DMS53 treated with DMSO at 0.1 percent for 48 hours (cell line): Measurements from ENCODE around the gene SMPDL3B.

ENCODE experiments used
- DNase-seq: peaks from one replicate; lab custom pipeline; 2025; ENCODE audit not compliant: unreplicated experiment; lab: John Stamatoyannopoulos, UW

SMPDL3B gene

GRCh38 chr1:27940297-27940696 is 5.5 kb downstream of the SMPDL3B start:
- DNase-seq: no peak

GRCh38 chr1:27940870-27941560 is 6.2 kb downstream of the SMPDL3B start:
- no peak for DNase-seq

DNA sequence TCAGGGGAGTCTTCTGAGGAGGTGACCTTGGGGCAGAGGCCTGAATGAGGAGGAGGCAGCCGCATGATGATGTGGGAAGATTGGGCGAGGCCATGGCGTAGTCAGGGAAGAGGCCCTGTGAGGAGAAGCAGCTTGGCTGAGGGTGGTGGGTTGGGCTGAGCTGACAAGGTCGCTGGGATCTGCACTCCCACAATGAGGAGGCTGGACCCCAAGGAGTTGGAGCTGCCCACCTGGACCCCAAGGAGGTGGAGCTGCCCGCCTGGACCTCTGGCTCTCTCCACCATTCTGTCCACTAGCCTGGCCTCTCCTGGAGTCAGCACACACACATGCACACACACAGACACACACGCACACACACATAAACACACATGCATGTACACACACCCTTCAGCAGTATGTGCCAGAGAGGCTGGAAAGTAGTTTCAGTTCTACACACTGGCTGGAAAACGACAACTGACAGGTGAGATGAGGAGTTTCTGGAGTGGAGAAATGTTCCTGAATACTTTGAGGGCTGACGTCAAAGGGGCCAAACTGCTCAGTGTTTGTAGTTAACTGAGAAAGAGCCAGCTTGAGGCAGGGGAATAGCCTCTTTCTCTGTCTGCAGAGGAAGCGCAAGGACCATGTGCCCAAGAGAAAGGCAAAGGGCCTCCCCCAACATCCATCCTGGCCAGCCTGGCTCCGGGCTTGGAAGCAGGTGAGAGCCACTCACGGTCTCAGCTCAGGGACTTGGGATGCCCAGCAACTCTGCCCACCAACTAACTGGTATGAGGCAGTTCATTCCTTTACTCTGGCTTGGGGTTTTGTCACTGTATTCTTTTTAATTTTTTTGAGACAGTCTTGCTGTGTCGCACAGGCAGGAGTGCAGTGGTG is 7.1 kb downstream of the SMPDL3B start:
- DNase-seq: no peak

DNA sequence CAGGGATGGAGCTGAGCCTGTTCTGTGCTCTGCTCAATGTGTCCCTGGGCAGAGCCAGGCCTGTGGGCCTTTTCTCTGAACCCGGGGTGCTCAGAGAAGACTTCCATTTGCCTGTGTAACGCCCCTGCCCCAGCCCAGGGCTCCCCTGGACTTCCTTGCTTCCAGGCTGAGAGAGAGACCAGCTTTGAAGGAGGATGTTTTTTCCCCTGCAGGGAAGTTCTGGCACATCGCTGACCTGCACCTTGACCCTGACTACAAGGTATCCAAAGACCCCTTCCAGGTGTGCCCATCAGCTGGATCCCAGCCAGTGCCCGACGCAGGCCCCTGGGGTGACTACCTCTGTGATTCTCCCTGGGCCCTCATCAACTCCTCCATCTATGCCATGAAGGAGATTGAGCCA is 10.2 kb downstream of the SMPDL3B start:
- DNase-seq: no peak

DNA sequence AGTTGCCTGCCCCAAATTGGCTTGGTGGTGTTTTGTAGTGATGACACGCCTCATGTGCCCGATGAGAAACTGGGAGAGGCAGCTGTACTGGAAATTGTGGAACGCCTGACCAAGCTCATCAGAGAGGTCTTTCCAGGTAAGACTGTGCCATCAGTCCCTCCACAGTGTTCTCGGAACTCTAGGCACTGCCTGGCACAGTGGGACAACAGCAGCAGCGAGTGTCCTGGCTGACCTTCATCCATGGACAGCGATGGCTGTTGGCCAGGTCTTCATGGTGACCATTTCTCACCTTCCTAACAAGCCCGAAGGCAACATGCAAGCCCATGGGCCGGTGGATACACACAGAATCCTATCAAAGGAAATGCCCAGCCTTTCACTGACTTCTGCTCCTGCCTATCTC is 14.2 kb downstream of the SMPDL3B start:
- DNase-seq: no peak

- no peak for DNase-seq
Observed at GRCh38 chr1:27951396-27951795, 16.6 kb downstream of the SMPDL3B start.

DNA sequence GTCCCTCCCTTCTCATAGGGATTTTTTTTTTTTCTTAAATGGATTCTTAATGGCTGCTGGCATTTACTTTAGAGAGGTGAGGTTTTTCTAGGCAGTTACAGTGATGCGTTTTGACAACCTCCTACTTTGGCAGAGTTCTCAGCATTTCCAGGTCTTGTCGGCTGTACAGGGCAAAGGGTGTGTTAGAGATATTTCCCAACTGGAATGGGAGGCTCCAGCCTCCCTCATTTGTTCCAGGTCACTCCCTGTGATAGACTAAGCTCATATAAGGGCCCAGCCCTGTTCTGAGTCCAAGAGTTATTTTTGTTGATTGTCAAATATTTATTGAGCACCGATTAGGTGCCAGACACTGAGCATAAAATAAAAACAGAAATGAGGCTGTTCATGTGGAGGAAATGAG is 17.3 kb downstream of the SMPDL3B start:
- no peak for DNase-seq

DNA sequence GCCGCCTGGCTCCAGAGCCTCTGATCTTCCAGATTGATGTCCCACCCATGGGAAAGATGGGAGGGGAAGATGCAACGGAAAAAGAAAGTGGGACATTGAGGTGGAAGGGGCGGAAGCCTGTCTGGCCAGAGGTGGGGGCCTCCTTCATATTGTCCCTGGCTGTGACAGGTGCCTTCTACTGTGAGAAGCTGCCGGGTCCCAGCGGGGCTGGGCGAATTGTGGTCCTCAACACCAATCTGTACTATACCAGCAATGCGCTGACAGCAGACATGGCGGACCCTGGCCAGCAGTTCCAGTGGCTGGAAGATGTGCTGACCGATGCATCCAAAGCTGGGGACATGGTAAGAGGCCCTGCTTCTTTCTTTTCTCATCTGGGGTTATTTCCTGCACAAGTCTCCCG is 19.4 kb downstream of the SMPDL3B start:
- no peak for DNase-seq

DNA sequence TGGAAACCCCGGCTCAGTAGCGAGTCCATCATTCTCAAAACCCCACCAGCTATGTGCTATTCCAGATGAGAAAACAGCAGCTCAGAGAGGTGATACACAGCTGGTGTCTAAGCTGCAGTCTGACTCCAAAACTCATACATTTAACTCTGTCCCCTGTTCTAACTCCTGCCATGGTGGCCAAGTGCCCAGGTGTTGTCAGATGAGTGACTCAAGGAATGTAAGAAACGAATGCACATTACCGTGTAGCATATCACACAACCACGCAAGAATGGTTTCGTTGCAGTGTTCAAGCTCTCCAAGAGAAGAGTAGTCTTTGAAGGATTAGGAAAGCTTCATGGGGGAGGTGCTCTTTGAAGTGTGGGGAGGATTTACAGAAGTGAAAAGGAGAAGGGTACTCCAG is 20.3 kb downstream of the SMPDL3B start:
- no peak for DNase-seq

DNA sequence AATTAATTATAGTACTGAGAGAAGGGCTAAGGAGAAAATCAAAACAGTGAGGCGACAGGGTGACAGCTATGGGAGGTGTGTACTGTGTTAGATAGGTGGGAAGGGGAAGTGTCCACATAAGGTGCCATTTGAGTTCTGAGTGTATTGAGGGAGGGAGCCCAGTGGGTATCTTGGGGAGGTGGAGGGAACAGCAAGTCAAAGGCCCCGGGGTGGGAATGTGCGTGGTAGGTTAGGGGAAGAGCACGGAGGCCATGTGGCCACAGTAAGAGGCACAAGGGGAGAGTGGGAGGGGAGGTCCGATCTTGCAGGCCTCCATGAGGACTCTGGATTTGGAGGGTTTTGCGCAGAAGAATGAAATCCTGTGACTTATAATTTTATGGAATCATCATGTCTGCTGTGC is 22.0 kb downstream of the SMPDL3B start:
- no peak for DNase-seq

GRCh38 chr1:27957655-27958054 is 22.9 kb downstream of the SMPDL3B start:
- no peak for DNase-seq

DNA sequence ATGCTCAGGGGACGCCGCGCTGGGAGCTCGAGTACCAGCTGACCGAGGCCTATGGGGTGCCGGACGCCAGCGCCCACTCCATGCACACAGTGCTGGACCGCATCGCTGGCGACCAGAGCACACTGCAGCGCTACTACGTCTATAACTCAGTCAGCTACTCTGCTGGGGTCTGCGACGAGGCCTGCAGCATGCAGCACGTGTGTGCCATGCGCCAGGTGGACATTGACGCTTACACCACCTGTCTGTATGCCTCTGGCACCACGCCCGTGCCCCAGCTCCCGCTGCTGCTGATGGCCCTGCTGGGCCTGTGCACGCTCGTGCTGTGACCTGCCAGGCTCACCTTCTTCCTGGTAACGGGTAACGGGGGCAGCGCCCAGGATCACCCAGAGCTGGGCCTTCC is 23.7 kb downstream of the SMPDL3B start:
- DNase-seq: no peak

DNA sequence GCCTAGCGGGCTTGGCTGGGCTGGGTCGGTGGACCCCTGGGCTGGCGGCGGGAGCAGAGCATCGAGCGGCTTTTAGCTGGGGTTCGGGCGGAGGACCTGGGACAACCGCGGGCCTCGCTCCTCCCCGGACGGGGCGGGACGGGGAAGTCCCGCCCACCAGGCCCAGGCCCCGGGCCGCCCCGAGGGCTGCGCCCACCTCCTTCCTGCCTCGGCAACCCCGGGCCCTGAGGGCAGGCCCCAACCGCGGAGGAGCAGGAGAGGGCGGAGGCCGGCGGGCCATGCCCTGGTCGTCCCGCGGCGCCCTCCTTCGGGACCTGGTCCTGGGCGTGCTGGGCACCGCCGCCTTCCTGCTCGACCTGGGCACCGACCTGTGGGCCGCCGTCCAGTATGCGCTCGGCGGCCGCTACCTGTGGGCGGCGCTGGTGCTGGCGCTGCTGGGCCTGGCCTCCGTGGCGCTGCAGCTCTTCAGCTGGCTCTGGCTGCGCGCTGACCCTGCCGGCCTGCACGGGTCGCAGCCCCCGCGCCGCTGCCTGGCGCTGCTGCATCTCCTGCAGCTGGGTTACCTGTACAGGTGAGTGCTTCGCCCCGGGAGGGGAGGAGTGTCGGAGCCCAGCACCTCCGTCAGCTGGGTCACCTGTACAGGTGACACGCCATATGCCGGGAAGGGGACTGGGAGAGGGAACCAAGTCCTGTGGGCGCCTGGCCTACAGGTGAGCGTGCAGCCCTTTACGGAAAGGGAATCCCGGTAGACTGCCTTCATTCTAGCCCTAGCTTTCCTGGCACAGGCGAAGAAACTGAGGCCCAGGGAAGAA is 25.2 kb downstream of the SMPDL3B start, which contains the start of gene XKR8:
TSS of gene XKR8 (plus strand) at position 182 of the 812 bp plus-strand sequence. CDS start at position 279, 97 bp downstream.
- peak; percentile 82 for DNase-seq

GRCh38 chr1:27960762-27961645 is 26.2 kb downstream of the SMPDL3B start:
- DNase-seq: no peak

DNA sequence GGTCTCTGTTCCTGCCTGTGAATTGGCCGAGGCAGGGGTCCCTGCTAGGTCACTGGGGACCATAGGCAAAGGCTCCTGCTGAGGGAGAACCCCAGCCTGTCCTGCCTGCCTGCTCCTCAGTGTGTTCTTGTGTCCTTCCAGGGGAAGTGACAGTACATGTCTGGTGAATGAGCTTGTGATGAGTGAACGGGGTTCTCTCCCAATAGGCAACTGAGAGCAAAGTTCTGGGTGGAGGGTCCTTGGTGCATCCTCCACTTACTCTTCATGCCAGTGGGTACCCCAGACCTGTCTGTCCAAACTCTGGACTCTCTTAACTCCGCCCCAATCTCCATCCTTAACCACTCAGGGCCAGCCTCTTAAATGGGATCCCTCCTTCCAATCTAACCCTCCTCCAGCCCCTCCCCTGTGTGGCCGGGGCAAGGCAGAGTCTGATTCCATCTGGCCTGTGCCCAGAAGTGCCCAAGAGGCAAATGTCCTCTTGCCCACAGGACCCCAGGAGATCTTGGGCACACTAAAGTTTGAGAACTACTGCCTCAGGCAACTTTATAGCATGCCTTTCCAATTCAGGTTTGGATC is 26.9 kb downstream of the SMPDL3B start:
- no peak for DNase-seq

- DNase-seq: no peak
Observed at GRCh38 chr1:27963393-27963792, 28.6 kb downstream of the SMPDL3B start.

GRCh38 chr1:27966402-27967105 is 31.8 kb downstream of the SMPDL3B start:
- DNase-seq: no peak

GRCh38 chr1:27967106-27967883 is 32.5 kb downstream of the SMPDL3B start:
- no peak for DNase-seq
